GOT3 (cell line): Measurements from ENCODE around the gene PKN2.
"Not testable (repeated sequence)": the region's sequence is repeated elsewhere in the genome, so short reads cannot be mapped to it uniquely, and the experiment has no call there.

Experiments used
- DNase-seq: peaks from one replicate; lab custom pipeline; 2025; ENCODE audit warnings: mixed read lengths; lab: John Stamatoyannopoulos, UW

PKN2 gene

DNA sequence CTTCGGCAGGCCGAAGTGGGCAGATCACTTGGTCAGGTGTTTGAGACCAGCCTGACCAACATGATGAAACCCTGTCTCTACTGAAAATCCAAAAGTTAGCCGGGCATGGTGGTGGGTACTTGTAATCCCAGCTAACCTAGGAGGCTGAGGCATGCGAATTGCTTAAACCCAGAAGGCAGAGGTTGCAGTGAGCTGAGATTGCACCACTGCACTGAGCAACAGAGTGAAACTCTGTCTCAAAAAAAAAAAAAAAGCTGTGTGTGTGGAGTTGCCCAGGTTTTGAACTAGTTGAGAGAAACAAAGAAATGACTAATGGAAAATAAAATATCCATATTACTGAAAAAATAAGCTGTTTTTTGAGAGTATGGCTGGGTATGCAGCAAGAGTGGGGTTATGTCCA, 107.1 kb downstream of the PKN2 start:
- DNase-seq, result no peak

DNA sequence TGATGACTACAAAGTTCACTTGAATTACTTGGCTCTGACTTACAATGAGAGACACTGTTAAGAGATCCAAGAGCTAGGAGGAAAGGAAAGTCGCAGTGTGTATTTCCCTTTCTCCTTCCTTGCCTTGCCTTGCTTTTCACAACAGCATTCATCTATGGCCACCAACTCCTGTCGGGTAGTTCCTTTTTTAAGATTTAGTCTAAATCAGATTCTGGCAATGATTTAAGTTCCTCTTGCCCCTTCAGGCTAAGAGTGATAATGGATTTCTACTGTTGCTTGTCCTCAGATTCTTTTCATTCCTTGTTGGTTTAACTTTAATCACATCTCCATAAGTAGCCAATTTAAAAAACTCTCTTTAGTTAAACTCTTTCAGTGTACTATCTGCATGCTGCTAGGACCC, 115.4 kb downstream of the PKN2 start:
- no peak for DNase-seq

DNA sequence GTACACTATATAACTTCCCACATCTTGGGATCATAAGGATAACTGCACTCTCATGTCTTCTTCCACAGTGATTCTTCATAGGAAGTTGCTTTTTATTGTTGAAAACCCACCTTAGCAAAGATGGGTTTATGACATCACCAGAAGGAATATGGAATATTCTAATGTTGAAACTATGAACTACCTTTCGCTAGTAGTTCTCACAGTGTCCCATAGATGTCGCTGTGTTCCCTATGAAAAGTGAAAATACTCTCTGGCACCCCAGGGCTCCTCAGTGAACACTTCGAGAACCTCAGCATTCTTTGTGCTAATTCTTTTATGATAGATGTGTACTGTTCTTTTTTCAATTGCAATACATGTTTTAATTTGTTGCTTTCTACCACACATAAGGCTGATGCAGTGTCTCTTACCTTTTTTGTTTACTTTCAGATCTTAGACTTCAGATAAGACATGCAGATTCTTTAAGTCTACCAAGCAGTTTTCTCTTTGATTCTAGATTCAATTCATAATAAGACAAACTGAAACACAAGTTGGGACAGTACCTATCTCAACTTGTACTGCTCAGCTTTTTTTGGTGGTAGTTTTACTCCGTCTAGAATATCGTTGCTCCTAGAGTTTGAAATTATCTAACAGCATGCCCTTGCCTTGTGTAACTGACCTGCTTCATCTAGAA, 116.4 kb downstream of the PKN2 start:
- DNase-seq, result no peak

DNA sequence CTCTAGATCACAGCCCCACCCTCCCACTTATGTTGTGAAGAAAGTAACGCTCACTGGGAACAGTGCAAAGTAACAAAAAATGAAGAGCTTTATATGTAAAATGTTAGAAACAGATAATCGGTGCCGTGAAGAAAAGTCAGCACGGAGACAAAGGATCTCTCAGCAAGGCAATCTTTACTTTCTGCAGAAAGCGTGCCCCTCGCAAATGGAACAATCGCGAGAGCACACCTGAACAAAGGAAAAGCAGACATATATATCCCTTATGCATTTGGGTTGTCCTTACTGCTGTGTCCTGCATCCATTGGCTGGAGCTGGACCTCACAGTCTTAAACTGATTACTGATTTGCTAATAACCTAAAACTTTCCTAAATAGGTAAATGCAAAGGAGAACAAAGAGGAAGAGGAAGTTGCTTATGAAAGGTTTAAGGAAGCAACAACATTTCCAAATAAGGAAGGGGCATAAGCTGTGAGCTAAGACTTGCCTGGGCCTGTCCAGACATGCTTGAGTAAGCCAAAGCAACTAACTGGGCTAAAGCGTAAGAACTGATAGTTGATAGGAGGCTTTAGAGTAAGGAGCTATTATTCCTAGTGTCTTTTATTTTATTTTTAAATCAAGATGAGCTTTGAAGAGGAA, 117.6 kb downstream of the PKN2 start:
- DNase-seq, result no peak

DNA sequence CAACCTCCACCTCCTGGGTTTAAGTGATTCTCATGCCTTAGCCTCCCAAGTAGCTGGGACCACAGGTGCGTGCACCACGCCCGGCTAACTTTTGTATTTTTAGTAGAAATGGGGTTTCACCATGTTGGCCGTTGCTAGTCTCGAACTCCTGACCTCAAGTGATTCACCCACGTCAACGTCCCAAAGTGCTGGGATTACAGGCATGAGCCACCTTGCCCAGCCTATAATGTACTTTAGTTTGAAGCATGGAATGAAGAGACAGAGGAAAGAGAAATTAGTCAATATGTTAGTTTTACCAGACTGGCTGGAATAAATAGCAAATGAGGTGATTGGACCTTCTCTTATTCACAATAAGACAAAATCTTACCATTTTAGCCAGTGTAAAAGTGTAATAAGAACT, 118.3 kb downstream of the PKN2 start:
- no peak for DNase-seq

DNA sequence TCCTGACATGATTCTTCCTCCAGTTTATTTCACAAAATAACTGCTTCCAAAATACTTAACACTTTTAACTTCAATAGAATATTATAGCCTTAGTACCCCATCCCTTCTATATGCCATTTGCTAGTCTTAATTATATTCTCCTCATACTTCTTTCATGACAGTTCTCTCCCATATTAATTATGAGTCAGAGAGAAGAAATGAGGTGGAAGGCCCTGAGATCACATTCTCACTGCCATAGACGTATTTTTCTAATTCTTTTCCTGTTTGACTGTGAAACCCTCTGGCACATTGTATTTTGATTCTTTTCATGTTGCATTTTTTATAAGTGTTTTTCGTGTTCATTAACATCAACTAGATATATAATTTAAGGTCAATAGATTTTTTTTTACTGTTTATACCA, 118.9 kb downstream of the PKN2 start:
- no peak for DNase-seq

DNA sequence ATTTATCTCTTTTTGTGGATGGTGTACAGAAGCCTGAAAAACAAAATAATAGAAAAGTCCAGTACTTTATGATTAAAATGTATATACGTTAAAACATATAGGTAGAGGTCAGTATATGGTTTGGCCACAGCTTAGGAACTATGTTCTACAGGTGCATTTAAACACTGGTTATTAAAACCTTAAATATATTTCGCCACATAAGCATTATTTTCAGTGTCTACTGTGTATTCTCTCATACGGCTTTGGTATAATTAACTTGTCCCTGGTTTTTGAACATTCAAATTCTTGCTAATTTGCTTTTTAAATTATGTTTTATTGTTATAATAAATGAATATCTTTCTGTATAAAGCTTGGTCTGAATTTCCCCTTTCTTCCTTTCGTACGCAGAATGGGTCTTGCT, 119.4 kb downstream of the PKN2 start:
- no peak for DNase-seq

DNA sequence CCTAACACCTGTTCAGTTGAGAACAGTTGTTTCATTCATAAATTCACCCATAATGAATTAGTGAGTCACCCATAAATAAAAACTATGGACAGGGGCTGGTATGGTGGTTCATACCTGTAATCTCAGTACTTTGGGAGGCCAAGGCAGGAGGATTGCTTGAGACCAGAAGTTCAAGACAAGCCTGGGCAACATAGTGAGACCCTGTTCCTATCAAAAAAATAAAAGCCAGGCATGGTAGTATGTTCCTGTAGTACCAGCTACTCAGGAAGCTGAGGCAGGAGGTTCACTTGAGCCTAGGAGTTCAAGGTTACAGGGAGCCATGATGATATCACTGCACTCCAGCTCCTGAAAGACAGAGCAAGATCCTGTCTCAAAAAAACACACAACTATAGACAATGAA, 128.3 kb downstream of the PKN2 start:
- no peak for DNase-seq

DNA sequence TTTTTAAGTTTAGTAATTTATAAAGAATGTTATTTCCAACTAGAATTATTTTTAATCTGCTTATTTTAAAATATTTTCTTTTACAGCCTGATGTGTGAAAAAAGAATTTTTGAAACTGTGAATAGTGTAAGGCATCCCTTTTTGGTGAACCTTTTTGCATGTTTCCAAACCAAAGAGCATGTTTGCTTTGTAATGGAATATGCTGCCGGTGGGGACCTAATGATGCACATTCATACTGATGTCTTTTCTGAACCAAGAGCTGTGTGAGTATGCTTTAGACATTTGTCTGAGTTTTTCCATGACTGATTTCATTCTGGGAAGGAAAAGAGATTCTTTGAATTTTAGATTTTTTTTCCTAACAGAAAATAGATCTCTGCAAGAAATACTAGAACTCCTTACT, 129.4 kb downstream of the PKN2 start:
- no peak for DNase-seq

DNA sequence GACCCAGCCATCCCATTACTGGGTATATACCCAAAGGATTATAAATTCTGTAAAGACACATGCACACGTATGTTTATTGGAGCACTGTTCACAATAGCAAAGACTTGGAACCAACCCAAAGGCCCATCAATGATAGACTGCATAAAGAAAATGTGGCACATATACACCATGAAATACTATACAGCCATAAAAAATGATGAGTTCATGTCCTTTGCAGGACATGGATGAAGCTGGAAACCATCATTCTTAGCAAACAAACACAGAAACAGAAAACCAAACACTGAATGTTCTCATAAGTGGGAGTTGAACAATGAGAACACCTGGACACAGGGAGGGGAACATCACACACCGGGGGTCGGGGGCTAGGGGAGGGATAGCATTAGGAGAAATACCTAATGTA, 135.6 kb downstream of the PKN2 start:
- DNase-seq, result not testable (repeated sequence)

DNA sequence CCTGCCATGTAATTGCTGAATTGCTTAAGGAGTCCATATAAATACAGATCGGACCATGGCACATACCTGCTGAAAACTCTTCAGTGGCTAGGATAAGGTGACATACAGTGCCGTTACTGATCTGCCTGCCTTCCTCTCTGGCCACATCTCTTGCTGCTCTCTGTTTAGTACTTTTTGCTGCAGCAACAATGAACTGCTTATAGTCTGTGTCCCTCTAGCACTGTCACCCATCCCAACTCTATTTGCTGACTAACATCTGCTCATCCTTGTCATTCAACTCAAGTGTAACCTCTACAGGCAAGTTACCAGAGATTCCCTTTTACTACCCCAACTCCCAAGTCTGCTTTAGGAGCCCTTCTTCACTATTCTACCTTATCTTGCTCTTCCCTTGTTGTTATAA, 141.6 kb downstream of the PKN2 start:
- DNase-seq, result no peak

DNA sequence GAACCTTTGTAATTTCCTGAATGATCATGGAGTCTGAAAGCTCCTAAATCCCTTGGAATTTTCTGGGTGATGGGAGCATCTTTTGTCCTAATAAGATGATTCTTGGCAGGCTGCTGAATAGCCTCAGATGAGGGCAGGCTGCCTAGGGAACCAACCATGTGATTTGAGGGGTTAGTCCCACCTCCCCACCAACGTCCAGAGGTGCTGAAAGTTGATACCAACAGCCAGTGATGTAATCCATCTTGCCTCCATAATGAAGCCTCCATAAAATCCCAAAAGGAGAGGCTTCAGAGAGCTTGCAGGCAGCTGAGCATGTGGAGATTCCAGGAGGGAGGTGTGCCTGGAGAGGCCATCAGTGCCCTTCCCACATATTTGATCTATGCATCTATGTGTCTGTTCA, 163.6 kb downstream of the PKN2 start:
- no peak for DNase-seq

DNA sequence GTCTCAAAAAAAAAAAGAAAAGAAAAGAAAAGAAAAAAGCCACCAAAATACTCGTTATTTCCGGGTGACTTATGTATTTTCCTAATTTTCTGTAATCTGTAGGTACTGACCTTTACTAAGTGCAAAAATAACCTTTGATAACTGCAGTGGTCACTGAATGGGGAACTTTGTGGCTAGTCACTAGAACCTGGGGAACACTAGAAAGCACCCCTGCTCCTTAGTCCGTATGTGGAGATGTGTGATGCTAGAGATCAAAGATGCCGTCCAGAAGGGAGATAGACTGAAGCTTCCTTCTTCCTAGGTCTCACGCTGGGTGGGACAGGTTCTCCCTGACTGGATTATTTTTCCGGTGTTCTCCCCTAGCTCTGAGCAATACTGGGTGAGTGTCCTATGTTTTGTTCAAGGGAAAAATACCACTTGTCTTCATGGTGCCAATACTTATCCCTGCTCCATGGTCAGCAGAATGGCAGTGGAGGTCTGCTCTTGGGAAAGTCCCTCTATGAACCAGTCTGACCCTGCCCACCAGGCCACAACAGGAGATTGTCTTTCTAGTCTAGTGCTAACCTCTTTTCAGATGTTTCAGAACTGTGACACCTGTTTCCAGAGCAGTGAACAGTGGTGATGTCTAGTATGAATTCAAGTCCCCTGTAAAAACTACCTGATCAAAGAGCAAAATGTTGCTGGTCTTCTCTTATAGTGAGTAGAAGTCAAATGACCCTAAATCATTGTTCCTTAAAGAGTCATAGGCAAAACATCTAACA, 167.4 kb downstream of the PKN2 start:
- no peak for DNase-seq

DNA sequence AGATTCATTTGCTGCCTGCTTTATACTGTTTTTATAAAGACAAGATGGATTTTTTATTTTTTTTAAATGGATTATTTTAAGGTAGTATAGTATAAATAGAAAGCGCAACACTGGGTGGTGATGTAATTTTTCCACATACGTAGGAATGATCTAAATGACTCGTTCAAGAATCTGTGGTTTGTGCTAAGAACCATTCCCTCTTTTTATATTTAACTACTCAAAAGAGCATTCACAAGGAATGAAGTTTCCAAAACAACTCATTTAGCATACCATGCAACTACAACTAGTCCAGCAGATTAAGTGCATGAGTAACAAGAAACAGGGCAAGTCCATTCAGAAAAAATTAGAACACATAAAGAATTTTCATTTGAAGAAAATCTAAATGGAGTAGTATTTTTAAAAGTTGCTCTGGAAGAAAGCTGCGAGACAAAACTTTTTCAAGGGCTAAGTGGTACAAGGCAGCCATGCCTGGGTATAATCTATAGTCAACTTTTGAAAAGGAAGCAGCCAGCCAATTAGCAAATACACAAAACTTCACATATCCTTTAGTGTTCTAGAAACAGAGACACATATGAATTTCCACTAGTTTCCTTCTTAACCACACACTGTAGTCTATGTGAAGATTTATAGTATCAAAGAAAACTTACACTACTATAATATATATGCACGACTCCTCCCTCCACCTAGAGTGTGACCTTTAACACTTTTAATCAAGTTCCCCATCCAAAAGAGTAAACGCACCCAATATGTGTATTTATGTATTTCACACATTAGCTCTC, 183.9 kb downstream of the PKN2 start:
- DNase-seq, result no peak

DNA sequence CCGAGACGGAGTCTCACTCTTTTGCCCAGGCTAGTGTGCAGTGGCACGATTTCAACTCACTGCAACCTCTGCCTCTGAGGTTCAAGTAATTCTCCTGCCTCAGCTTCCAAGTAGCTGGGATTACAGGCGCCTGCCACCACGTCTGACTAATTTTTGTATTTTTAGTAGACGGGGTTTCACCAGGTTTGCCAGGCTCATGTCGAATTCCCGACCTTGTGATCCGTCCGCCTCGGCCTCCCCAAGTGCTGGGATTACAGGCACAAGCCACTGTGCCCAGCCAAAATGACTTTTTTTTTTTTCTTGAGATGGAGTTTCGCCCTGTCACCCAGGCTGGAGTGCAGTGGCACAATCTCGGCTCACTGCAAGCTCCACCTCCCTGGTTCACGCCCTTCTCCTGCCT, 185.6 kb downstream of the PKN2 start:
- DNase-seq, result not testable (repeated sequence)

DNA sequence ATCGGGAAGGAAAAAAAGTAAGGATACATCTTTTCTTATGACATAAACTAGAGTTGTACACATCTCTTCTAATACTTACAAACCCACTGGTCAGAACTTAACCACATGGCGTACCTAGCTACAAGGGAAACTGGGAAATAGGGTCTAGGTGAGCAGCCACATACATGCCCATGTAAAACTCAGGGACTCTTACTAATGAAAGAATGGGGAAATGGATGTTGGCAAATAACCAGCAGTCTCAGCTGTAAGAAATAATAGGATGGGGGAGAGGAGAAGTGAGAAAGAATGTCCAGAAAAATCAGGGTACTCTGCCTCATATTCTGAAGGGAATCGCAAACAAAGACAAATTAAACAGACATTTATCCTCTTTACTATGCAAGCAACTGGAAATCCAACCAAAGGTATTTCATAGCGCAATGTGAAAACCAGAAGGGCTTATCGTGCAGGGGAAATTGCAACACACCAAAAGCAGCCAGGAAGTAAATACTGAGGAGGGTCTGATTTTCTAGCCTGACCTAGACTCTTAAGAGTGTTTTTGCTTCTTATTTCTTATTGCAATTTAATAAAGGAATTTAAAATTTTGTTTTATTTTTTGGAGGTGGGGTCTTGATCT, 189.8 kb downstream of the PKN2 start:
- no peak for DNase-seq

DNA sequence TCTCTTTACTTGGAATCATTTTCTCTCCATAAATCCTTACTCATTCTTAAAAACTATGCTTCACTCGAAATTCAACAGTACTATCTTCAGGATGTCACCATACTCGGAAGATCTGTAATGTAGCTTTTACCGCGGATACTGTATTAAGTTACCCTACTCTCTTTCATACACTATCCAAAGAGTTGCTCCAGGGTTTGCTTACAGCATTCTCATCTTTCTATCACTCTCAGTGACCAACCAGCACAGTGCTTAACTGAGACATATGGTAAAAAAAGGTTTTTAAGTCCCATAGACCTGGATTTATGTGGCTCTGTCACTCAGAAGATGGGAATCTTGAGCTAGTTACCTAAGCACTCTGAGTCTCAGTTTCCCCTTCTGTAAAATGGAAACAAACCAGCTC, 191.5 kb downstream of the PKN2 start:
- DNase-seq, result no peak

DNA sequence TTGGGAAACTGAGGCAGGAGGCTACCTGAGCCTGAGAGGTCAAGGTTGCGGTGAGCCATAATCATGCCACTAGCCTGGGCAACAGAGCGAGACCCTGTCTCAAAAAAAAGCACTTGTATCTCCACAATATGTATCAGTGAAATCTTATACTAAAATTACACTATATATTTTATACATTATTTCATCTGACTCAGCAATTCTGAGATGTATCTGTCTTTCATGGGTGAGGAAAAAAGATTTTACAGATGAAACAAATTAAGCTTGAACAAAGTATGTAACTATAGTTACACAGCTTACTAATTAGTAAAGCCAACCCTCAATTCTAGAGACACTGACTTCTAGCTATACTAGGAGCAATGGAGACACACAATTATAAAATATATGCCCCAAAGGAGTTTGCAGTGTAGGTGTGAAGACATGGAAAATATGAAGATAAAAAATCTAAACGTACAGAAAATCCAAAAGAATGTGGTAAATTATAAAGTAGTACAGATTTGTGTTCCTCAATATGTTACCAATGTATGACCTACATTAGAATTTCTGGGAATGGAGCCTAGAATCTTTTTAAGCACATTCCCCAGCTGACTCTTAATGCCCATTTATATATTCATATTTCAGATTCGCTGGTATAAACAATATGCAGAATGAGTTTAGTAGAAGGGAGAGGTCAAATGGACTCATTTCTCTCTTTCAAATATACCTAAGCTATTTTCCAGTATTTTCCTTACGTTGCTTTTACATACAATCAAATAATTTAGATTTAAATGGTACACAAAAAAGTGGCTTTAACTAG, 192.7 kb downstream of the PKN2 start:
- DNase-seq, result no peak

DNA sequence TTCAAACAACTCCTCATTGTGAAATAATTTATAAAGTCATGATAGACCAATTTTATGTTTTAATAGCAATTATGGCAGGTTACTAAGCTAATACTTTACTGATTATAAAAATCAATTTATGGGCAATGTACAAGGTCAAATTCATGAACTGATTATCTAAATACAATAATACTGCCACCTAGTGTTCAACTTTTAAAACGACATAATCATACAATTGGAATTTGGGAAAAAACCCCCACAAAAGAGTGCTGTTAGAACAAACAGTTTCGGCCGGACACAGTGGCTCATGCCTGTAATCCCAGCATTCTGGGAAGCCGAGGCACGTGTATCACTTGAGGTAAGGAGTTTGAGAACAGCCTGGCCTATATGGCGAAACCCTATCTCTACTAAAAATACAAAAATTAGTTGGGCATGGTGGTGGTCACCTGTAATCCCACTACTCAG, 193.3 kb downstream of the PKN2 start:
- DNase-seq, result no peak

DNA sequence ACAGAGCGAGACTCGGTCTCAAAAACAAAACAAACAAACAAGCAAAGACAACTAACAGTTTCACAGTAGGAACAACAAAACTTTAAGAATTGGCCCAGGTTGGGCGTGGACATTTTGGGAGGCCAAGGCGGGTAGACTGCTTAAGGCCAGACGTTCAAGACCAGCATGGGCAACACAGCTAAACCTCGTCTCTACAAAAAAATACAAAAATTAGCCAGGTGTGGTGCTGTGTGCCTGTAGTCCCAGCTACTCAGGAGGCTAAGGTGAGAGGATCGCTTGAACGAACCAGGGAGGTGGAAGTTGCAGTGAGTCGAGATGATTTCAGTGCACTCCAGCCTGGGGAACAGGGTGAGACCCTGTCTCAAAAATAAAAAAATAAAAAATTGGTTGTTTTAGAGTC, 193.8 kb downstream of the PKN2 start:
- DNase-seq, result no peak

DNA sequence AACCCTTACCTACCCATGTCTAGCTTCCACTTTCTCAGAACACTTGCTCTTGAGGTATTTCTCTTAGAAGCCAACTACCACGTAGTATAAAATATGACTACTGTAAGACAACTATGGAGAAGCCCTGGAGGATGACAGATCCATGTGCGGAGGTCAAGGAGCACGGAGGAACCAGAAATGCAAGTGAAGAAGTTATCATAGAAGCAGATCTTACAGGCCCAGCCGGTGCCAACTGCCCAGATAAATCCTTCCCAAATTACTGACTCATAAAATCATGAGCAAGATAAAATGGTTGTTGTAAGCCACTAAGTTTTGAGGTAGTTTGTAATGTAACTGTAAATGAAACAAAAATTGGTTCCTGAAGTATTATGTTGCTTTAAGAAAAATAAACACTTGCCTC, 194.7 kb downstream of the PKN2 start:
- DNase-seq, result no peak
